AG08395 (cell line): ENCODE data around the gene BAG1.

ENCODE experiments used
- DNase-seq: peaks from one replicate; pipeline ENCODE4 v3.0.0; 2012; ENCODE audit warnings: mixed read lengths, low spot score

BAG1 gene

GRCh38 chr9:33264473-33265177 lies at the start of gene BAG1, which contains the start of gene CHMP5:
Gene BAG1, minus strand, starts transcription at chr9:33264708.
Gene CHMP5, plus strand, starts transcription at chr9:33265049. Its CDS starts 30 bp downstream, at chr9:33265079.
- DNase-seq = peak; percentile 99

GRCh38 chr9:33311953-33312352 lies 47.4 kb upstream of the BAG1 start:
- no peak for DNase-seq

- no peak for DNase-seq
Observed at GRCh38 chr9:33310748-33311147, 46.2 kb upstream of the BAG1 start.

- no peak for DNase-seq
Observed at GRCh38 chr9:33309903-33310302, 45.4 kb upstream of the BAG1 start.

- DNase-seq = no peak
Observed at GRCh38 chr9:33307067-33307466, 42.6 kb upstream of the BAG1 start.

DNA sequence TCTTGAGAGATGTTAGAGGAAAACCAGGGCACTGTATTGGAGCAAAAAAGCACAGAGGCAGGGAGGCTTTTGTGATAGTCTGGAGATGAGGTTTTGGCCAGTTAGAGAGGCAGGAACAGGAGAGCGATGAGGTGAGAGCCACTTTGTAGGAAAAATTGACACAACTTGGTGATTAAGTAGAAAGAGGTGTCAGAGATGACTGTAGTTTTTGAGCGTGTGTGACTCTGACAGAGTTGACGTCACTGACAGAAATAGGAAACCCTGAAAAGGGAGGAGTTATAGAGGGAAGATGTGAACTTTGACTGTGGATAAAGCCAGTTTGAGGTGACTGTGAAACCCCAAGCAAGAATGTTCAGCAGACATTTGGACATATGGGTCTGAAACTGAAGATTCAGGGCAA lies 41.5 kb upstream of the BAG1 start:
- DNase-seq = no peak

- DNase-seq = no peak
Observed at GRCh38 chr9:33304362-33304761, 39.9 kb upstream of the BAG1 start.

GRCh38 chr9:33300546-33300945 lies 36.0 kb upstream of the BAG1 start:
- no peak for DNase-seq

GRCh38 chr9:33297432-33297831 lies 32.9 kb upstream of the BAG1 start:
- DNase-seq = no peak

GRCh38 chr9:33295571-33295970 lies 31.1 kb upstream of the BAG1 start:
- no peak for DNase-seq

GRCh38 chr9:33294670-33295432 lies 30.3 kb upstream of the BAG1 start:
- no peak for DNase-seq

GRCh38 chr9:33293782-33294181 lies 29.3 kb upstream of the BAG1 start:
- DNase-seq = no peak

GRCh38 chr9:33291901-33292300 lies 27.4 kb upstream of the BAG1 start:
- DNase-seq = no peak

DNA sequence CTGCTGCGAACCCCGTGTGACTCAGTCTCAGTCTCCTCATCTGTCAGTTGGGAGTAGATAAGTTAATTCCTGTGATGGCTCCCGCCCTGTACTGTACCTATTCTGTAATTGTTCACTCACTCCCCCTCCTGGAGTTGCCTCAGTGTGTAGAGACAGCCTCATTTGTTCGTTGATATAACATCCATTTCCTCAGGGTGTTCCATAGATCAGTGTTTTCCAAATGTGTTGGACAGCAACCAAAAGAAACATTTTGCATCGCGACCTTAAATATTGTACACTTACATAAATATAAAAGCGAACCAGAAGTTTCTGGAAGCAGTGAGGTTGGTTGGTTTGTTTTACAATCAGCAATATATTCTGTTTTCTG lies 26.5 kb upstream of the BAG1 start:
- DNase-seq = no peak

GRCh38 chr9:33290247-33291030 lies 25.9 kb upstream of the BAG1 start, which contains the start of gene NFX1:
Gene NFX1, plus strand, starts transcription at chr9:33290516. Its CDS starts 57 bp downstream, at chr9:33290573.
- peak; percentile 98 for DNase-seq

DNA sequence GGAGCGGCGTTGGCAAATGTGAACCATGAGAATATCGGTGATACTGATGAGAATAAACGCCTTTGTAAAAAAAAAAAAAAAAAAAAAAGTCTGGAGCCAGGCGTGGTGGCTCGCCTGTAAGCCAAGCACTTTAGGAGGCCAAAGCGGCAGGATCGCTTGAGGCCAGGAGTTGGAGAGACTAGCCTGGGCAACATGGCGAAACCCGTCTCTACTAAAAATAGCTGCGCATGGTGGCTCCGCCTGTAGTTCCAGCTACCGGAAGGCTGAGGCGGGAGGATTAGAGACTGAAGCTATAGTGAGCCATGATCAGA lies 25.4 kb upstream of the BAG1 start:
- DNase-seq = no peak

GRCh38 chr9:33289496-33289895 lies 25.0 kb upstream of the BAG1 start:
- no peak for DNase-seq

DNA sequence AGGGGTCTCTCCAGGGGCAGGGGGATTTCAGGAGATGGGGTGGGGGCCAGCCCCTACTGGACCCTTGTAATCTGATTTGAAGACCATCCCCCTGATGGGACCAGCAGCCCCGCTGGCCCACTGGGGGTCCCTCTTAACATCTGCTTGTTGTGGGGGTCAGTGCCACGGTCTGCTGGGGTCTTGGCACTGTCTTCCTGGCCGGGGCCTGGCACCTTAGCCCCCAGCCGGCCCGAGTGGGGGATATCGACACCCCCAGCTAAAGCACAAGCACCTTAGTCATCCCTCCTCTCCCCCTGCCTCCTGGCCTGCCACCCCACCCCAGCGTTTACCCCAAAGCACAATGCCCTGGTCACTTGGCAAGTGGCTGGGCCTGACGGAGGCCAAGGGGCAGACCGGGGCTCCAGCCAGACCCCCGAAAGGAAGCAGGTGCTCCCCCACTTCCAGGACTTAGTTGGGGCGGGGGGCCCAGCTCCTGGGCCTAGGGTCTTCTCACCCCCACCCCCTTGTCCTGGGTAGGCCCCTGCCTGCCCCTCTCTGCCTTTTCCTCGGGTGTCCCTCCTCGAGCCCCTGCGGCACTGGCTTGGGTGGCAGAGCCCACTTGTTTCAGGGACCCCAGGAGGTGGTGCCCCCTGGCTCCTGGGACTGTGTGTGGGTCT lies 24.4 kb upstream of the BAG1 start:
- DNase-seq = no peak

DNA sequence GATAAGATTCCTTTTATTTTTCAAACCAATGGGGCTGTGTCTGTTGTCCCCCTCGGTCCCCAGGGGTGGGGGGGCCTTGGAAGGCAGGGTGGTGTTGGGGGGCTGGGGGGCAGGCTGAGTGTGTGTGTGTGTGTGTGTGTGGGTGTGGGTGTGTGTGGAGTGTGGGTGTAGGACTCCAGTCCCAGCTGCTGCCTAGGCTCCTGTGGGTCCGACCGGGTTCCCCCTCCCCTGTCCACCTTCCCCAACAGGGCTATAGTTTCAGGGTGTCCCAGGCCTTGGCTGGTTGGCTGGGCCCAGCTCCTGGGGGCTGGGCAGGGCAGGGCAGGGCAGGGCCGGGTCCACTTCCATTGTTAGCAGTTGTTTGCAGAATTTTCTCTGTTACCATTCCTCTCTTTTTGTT lies 23.7 kb upstream of the BAG1 start:
- DNase-seq = no peak

DNA sequence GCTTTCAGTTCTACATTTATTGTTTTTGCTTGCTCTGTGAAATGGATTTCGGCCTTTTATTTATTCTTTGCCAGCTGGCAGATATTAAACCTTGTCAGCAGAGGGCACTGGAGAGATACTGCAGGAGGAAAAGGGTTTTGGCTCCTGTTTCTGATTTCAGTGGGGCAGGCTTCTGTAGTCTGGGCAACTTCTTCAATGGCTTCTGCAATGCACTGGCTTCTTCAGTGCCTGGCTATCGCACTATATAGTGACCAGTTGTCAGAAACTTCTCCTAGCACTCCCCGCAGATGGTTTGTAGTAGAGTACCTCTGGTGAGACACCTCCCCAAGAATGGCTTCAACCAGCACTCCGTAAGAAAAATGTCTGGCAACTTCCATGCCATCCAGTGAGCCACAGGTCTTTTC lies 22.6 kb upstream of the BAG1 start:
- peak; percentile 80 for DNase-seq

GRCh38 chr9:33285502-33285901 lies 21.0 kb upstream of the BAG1 start:
- no peak for DNase-seq

DNA sequence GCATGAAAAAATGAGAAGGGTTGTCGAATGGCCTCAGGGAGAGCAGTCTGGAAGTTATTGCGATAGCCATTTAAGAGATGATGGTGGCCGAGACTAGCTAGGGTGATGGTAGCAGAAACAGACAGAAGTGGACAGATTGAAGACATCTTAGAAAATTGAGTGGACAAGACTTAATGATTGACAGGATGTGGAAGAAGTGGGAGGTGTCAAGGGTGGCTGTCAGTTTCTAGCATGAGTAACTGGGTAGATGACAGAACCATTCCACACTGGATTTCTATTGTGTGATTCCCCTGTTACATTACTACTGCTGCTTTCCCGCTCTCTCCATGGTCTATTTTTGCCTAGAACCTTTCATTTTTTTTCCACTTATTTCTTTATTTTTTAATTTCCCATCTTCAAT lies 13.0 kb upstream of the BAG1 start:
- DNase-seq = no peak

GRCh38 chr9:33273972-33274328 lies 9.4 kb upstream of the BAG1 start:
- DNase-seq = no peak
